ENCODE results near the gene MYOG.

The MYOG gene

DNA sequence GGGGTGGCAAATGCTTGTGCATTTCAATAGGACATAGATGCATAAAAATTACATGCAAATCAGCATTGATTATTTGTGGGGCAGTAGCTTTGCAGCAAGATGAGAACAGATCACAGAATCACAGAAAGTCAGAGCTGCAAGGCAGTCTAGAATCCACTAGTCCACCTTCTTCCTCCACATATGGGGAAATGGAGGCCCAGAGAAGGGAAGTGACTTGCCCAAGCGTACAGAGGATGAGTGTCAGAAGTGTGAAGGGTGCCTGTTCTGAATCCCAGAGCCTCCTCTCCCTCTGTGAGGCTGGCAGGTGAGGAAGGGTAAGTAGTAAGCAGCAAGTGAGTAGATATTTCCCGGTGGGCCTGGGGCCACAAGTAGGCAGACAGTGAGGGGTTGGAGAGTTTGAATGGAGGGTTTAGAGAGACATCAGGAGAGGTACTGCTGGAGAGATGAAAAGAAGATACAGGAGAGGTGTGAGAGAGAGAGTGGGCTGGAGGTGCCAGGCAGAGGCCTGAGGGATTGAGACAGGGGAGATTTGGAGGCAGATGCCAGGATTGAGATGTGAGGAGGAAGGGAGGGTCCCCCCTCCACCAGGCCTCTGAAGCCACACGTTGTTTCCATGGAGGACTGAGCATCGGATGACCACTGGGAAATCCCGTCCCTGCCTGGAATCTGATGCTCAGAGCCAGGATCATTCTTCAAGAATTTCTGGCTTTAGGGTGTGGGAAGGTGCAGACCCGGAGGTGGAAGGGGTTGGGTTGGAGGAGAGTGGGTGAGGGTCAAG, 4.8 kb upstream of the MYOG start:
- no peak for DNase-seq (ENCODE audit: low read depth in 2 of 2)

DNA sequence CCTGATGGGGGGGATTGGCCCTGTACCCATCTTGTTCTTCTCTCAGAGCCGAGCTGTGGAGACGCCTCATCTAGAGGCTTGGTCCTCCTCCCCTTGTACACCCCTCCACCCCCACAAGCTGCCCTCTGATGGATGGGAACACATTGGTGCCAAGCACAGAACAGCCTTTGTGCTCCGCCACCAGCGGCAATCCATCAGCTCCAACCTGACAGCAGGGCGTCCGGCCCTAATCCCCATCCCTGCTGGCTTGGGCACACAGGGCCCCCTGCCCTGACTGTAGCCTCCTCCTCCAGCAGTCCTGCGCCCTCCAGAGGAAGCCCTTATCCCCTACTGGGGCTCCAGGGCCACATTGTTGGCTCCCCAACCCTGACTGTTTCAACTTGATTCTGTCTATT, 3.8 kb upstream of the MYOG start:
- DNase-seq (ENCODE audit: low read depth in 2 of 2), result no peak

DNA sequence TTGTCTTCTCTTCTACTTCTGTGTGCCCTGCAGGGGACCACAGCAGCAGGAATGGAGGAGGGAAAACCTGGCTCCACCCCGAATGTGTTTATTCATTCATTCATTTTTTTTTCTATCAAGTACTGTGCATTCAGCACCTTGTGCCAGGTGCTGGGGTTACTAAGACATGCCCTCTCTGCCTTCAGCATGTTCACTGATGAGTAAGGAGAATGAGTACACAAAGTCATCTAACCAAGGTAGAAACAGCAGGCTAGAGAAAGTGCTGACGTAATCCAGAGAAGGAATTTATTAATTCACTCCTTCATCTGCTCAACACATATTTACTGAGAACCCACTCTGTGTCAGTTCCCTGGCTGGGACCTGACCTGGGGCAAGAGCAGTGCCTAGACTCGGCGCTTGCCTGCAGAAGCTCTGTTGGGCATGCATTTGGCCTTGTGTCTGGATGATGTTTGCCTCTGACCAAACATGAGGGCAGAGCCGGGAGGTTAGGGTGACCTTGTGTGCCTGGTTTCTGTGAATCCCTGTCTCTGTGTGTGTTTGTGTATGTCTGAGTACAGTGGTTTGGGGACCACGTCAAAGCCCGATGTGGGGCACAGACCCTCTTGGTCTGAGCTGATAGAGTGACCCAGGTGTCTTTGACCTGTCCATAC, 3.3 kb upstream of the MYOG start:
- DNase-seq (ENCODE audit: low read depth in 2 of 2), result no peak

DNA sequence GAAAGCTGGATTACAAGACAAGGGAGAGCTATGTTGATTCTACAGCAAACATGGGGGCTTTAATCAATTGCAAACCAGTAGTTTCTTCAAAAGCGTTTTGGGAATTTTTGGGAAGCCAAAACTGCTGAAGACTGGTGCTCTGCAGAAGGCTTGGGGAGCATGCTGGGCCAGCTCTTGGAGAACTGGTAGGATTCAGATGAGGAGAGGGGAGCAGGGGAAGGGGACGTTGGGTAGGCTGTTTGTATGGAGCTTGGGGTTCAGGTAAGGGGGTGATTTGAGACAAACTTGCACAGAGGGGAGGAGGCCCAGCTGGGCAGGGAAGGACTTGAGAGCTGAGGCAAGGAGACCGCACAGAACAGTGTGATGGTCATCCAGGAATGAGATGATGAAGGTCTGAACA, 2.6 kb upstream of the MYOG start:
- DNase-seq (ENCODE audit: low read depth in 2 of 2), result no peak

DNA sequence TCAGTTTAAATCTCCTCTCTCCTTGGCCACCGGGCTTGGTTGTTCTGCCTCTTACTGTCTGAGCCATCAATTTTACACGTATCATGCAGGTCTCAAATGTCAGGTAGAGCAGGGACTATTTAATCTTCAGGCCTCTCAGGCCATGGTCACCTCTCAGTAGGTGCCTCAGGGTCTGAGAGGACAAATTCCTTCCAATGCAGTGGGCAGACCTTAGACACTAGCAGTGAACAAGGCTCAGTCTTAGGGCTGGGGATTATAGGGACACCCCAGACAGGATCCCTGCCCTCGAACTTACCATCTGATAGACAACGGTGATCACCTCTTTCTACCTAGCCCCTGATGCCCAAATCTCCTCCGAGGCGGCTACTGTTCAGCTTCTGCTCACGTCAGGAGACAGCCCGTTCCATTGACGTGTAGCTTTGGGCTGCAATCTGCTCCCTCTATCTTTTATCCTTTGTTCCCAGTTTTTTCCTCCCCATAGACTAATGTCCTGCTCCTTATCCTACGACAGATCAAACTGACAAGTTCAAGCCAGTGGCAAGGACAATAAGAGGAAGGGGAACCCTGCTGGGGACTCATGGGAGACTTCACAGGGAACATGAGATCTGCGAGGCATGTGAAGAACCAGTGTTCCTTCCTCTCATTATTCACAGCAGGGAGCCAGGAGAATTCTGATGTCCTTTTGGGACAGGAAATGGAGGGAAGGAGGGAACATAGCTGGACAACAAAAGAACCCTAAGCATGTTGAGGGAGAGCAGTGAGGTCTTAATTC, 1.4 kb upstream of the MYOG start:
- DNase-seq (ENCODE audit: low read depth in 2 of 2), result no peak

DNA sequence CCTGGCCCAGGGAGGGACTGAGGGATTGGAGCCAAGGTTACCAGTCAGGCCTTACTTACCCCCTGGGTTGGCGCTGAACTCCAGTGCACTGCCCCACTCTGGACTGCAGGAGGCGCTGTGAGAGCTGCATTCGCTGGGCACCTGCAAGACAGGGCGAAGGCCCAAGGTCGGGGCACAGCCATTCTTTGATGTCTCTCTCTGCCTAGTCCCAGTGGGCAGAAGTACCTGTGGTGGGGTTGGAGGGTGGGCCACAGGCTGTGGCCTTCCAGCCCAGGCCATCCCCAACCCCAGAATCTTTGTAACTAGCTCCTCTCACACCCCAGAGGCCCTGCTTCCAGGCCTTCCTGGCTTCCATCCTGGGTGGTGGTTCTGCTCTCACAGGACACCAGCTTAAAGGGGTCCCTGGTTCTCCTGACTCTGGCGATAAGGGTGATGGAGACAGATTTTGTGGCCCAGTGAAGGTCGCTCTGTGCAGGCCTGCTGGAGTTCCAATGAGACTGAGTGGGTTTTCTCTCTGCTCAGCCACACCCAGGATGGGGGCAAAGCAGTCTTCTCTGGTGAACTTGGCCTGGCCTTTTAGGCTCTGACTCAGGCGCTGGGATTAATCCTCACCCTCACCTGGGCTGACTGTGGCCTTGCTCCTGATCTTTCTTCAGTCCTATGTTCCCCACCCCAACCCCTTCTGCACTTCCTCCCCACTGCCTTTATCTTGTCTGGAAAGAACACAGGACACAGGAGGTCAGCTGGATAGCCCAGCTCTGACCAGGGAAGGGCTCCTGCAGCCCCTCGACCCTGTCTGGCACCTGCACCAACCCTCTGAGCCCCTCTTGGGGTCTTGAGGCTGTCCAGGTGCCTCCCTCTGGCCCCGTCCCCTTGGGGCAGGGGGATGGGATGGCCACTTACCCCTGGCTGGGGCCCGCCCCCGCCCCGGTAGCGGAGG, 954 bp downstream of the MYOG start:
- no peak for DNase-seq (ENCODE audit: low read depth in 2 of 2)

DNA sequence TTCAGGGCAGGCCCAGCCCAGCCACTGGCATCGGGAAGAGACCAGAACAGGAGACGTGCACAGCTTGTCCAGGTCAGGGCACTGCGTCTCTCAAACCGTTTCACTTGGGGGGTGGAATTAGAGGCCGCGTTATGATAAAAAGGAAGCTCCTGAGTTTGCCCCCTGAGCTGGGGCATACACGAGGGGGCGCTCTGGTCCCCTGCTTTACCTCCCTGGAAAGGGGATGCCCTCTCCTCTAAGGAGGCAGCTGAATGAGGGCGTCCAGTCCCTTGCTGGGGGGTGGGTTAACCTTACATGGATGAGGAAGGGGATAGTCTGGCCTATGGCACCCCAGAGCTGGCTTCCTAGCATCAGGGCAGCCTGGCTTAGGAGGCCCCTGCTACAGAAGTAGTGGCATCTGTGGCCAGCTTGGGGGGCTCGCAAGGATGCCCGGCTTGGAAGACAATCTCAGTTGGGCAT, 2.3 kb downstream of the MYOG start:
- DNase-seq (ENCODE audit: low read depth in 2 of 2), result no peak

DNA sequence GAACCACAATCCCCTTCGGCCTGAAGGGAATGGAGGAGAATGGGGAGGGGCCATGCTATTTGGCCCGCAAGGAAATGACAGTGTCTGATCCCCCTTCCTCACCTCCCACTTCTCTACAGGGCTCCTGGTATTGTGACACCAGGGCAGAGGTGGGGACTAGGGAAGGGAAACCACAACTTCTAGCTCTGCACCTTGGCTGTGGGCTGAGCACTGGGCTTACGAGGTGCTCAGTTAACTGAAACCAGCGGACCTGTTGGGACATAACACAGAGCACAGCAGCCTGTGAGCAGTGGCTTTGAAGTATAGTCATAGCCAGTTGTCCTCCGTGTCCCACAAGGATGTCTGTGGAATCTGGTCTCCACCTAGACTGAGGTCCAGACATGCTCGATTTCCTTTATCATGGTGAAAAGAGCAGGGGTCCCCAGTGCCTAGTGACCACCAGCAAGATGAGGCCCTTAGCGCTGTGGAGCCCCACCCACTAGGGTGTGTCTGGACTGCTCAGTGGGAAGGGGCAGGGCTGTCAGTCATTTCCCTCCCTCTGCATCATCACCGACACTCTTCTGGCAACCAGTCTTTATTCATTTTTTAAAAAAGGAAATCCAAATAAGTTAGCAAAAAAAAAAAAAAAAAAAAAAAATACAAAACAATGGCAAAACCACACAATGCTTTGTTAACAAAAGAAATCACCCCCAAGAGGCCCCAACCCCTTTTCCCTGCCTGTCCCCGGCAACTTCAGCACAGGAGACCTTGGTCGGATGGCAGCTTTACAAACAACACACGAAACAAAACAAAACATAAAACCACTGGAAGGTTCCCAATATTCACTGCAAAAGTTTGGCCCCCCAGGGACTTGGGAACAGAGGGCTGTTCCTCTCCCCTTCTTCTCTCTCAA, 3.0 kb downstream of the MYOG start:
- DNase-seq (ENCODE audit: low read depth in 2 of 2), result no peak

DNA sequence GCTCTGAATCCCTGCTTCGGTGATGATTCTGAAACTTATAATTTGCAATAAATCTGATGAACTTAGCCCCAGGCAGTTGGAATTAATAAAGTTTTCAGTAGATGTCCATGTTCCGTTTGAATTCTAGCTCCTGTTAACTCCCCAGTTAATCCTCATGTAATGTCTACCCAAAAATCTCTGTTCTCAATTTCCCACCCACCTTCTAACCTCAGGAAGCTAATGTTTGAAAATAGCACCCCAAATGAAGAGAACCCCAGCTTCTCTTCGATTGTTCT, 3.6 kb downstream of the MYOG start:
- DNase-seq (ENCODE audit: low read depth in 2 of 2), result no peak

DNA sequence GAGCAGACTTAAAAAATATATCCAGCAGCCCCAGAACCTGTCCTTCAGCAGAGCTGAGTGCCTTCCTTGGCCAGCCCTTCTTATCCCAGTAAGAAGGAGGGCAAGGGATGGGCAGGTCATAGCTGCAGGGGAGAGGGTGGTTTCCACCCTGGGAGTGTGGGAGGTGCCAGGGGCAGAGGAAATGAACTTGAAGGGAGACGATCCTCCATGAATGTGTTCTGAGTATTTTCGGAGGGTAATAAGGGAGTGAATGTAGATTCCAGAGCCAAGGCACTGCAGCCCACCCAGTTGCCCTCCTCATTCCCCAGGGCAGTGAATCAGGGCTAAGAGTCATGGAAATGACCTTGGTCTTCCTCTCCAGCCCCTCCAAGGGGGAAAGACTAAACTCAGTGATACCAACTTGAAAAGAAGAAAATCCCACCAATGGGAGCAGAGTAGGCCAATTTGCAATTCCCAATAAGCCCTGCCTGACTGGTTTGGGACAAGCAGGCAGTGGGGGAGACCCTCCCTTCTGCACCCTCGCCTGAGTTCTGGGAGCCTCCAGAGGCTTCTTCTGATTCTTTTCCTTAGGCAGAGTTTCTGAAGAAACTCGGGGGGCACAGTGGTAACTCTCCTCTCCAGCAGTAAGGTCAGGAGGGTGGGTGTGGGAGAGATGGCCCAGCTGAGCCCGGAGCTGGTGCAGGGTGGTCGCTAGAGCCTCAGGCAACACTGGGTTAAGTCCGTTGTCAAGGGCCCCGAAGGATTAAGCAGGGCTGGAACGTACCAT, 4.2 kb downstream of the MYOG start:
- no peak for DNase-seq (ENCODE audit: low read depth in 2 of 2)

DNA sequence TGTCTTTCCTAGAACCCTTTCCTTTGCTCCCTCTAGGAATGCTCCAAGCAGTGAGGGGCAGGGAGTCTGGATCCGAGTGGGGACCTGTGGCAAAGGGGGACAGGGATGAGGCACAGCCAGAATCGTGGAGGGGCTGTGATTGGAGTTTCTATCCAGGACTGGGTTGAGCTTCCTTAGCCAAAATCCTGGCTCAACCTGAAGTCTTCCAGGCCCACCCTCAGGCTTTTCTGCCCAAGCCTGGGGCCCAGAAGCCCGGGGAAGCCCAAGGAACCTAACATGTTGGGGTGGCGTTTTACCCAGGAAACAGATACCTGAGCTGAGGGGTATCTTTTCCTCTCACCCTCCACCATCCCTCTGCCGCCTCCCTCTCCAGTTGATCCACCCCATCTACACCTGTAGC, 5.4 kb downstream of the MYOG start:
- DNase-seq (ENCODE audit: low read depth in 2 of 2), result no peak

DNA sequence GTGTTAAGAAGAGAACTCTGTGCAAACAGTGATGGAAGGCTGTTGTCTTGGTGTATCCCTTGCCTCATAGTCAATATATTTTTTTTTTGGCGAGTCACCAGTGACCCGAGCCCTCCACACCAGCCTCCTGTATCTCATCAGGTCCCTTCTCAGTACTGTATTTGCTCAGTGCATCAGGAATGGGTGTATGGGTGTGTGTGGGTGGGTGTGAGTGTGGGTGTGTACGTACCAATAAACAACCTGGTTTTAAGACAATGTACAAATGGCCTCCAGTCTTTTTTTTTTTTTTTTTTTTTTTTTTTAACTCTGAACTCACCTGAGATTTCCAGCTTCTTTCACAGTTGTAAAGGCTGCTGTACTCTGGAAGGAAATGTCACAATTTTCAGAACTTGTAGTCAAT, 7.3 kb downstream of the MYOG start:
- no peak for DNase-seq (ENCODE audit: low read depth in 2 of 2)

DNA sequence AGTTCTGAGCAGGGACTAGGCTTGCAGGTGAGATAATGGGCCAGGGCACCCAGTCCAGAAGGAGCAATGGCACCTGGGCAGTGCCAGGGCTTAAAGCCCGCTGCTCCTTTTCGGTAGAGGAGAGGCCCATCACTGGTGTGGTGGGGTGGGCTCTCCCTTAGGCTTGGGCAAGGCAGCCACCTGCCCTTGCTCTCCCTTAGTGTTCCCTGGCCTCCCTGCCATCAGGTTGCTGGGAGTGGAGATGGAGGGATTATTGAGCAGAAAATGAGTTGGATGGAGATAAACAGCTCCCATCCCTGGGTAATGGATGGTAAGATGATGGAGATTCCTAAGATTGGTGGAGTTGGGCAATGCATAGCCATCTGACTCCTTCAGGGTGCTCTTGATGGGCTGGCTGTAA, 7.9 kb downstream of the MYOG start:
- no peak for DNase-seq (ENCODE audit: low read depth in 2 of 2)

DNA sequence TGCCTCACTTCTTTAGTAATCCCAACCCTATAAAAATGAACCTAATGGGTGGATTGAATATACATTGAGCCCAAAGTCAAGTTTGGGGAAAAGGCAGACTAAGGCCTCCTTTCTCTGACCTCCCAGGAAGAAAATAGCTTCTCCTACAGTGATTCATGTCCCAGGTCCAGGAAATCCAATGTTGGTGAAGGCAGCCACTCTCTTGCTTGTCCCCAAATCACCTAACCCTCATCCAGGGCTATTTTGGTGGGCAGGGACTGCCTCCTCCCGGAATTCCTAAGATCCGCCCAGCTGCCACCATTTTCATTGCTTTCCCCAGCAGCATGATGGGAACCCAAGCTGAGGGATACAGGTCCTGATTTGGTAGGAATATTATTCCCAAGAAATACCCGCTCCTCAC, 8.4 kb downstream of the MYOG start:
- no peak for DNase-seq (ENCODE audit: low read depth in 2 of 2)

DNA sequence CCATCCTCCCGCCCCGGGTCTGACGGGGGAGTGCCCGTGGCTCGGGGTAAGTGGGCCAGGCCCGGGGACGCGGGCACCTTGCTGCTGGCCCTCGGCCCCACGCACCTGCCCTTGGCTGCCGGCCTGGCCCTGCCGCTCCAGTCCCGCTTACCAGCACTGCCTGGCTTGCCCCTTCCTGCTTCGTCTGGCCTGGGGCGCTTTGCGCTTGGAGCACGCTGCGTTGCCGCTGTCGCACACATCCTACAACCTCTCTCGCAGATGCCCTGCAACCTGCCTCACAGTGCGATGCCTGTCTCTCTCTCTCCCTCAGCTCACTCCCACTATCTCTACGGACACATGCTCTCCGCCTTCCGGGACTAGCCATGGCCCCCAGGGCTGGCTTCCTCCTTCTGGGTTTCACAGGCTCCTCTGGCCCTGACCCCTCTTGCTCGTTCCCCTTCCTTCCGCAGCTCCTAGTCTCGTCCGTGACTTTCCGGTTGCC, 9.7 kb downstream of the MYOG start:
- no peak for DNase-seq (ENCODE audit: low read depth in 2 of 2)

DNA sequence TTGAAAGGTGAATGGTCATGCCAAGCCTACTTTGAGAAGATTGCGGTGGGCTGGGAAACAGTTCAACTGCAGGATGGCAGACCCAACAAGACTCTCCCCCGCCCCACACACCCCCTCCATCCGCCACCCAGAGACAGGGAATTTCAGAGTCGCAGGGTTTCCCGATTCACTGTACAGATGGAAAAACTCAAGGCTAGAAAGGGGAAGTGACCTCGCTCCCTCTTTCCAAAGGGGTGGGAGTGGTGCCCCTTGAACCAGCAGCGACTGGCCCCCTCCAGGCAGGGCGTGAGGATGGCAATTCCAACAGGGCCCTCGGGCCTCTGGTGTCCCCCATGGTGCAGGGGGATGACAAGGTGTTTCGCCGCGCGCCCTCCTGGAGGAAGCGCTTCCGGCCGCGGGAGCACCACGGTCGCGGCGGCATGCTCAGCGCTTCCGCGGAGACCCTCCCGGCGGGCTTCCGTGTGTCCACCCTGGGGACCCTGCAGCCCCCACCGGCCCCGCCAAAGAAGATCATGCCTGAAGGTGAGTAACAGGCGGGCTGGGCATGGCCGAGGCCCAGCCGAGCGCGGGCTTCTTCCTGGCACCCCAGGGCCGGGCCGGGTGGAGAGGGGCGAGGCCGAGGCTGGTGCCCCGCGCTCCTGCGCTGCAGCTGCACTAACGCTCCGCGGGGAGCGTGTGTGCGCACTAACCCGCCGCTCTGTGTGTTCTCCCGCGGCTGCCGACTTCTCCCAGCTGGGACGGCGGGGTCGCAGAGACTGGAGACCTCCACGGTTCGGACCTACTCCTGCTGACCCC, 10.4 kb downstream of the MYOG start:
- no peak for DNase-seq (ENCODE audit: low read depth in 2 of 2)

DNA sequence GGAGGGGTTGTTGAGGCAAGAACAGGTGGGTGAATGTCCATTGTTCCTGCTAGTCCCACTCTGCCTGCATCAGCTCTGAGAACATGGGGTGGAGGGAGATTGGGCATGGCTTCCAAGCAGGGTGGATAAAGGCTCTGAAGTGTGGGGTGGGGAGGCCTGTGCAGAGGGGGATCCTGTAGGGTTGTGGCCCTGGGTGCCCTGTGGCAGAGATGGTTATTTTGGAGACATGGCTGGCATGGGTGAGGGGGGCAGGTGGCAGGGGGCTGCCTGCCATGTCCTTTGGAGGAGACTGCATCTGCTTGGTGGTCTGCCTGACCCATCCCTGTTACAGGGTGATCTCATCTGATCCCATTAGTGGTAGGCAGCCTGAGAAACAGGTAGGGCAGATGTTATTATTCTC, 11.2 kb downstream of the MYOG start:
- no peak for DNase-seq (ENCODE audit: low read depth in 2 of 2)

DNA sequence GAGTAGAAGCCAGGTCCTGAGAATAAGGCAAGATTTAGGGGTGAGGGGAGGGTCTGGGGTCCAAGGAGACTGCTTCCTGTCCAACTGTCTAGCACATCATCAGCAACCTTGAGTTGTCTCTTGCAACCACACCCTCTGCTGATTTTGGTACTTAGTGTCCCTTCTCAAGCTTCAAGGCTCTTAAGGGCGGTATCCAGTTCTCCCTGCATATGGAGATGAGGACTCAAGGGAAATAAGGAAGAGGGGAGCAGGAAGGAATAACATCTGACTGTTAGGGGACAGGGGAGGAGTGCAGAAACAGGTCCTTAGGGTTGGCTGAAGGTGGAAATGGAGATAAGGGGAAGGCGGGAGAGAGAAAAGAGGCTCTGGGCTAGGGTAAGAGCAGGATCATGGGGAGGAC, 12.3 kb downstream of the MYOG start:
- no peak for DNase-seq (ENCODE audit: low read depth in 2 of 2)

DNA sequence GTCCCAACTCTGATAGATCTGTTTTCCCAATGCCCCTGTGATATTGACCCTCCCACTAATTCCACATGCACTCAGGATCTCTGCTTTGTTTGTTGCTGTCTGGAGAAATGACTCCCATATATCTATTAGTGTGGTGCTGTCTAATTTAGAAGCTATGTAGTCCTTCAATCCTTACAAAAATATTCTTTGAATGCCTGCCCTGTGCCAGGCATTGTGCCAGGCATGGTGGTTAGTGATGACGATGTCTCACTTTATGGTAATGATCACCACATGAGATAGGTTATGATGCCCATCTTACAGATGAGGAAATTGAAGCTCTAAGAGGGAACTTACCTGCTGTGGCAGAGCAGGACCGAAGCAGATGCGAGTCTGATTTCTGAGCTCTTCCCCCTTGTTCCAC, 12.9 kb downstream of the MYOG start:
- DNase-seq (ENCODE audit: low read depth in 2 of 2), result no peak
